Measurements from ENCODE around the gene PGPEP1. TPM values are rescaled to one million over a fixed set of nuclear protein-coding genes. Genes with fewer than 3 reads are reported as not detected.
A peak's percentile ranks its signal among the peaks of the same experiment; 100 is the strongest.

The PGPEP1 gene
- total RNA-seq, 2 experiments from 2014 or later = 24.4 to 25.9 TPM

DNA sequence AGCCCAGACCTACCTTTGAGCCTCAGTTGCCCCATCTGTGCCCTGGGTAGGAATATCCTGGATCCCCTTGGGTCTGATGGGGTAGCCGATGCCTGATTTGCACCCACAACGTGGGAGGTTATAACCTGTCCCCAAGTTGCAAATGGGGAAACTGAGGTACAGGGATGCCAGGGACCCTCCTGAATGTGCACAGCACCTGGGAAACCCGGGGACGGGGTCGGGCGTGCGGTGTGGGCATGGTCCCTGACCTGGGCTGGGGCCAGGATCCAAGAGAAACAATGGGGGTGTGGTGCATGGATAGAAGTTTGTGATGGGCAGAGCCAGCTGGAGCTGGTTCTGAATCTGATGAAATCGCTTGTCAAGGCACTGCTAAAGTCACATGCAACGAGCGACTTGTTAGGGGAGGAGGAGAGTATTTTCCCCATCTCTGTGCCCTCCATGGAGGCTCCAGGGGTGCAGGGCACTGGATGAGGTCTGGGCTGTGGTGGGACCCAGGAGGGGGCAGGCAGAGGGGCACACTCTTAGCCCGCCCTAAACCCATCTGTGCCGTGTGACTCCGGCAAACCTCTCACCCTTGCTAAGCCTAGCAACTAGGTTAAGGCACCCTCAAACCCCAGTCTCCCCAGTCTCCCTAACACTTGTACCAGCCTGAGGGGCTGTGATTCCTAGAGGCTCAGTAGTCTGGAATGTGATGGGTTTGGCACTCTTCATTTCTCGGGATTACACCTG lies 46.3 kb downstream of the PGPEP1 start:
- H3K4me3 Mint-ChIP-seq = no peak overlapping the region

DNA sequence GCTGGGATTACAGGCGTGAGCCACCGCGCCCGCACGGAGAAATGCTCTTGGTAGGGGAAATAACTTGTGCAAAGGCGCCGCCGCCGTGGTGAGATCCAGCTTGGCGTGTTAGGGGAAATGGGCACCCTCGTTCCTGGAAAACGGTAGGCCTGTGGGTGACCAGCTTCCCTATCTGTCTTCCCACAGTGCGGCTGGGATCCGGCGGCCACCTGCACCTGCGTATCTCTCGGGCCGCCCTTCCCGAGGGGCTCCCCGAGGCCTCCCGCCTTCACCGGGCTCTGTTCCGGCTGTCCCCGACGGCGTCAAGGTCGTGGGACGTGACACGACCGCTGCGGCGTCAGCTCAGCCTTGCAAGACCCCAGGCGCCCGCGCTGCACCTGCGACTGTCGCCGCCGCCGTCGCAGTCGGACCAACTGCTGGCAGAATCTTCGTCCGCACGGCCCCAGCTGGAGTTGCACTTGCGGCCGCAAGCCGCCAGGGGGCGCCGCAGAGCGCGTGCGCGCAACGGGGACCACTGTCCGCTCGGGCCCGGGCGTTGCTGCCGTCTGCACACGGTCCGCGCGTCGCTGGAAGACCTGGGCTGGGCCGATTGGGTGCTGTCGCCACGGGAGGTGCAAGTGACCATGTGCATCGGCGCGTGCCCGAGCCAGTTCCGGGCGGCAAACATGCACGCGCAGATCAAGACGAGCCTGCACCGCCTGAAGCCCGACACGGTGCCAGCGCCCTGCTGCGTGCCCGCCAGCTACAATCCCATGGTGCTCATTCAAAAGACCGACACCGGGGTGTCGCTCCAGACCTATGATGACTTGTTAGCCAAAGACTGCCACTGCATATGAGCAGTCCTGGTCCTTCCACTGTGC lies 47.9 kb downstream of the PGPEP1 start:
- Mint-ChIP-seq H3K27ac (no peak overlapping the region), H3K4me1 (ENCODE audit: low read depth) (peaks cover 12% of the 10 kb centered on the region), H3K4me3 (peak overlapping the region; percentile 72), H3K27me3 (peaks cover 66% of the 10 kb centered on the region), H3K36me3 (ENCODE audit: low read depth) (no peaks in the 10 kb centered on the region), H3K9me3 (no peaks in the 10 kb centered on the region)
- DNase-seq (peak; percentile 51 to 89 (median 72)), ATAC-seq (ENCODE audit: poor library complexity) (peak; percentile 85)
- no peaks in the 10 kb centered on the region for H3K9me3 ChIP-seq (ENCODE audit: control insufficient read depth in 1 of 2, insufficient read depth in 1 of 2, low read length in 2 of 2)
- peaks cover 14% of the 10 kb centered on the region for H3K4me1 ChIP-seq (ENCODE audit: insufficient read depth, low read length)
- H3K36me3 ChIP-seq (ENCODE audit: insufficient read depth, low read length) = no peaks in the 10 kb centered on the region
- CTCF ChIA-PET = interaction anchor here (0.6 to 4.0 kb wide), 30 partner anchors 9 to 922 kb away, joined by 3 to 53 read pairs (median 3); partner anchors contain the start of genes LRRC25, MPV17L2 and SSBP4
- peak overlapping the region; percentile 47 for H3K4me3 ChIP-seq (ENCODE audit: low read length)
- peaks cover 42 to 43% of the 10 kb centered on the region in 2 experiments for H3K27me3 ChIP-seq (ENCODE audit: control insufficient read depth in 1 of 2, insufficient read depth in 2 of 2, low read length in 2 of 2)
- intact Hi-C loops (cut with DNase I, micrococcal nuclease) = loop anchor here (1.0 kb wide), 1 partner anchor 22 kb away; no protein-coding TSS in a partner anchor
- H3K27ac ChIP-seq (ENCODE audit: low read depth in 1 of 2, low read length in 2 of 2) = no peak overlapping the region
- POLR2A ChIA-PET = interaction anchor here (0.9 to 2.4 kb wide), 6 partner anchors 26 to 113 kb away, joined by 3 to 13 read pairs (median 6); partner anchors contain the start of genes JUND and SSBP4
- TF ChIP-seq, protein P1, sequence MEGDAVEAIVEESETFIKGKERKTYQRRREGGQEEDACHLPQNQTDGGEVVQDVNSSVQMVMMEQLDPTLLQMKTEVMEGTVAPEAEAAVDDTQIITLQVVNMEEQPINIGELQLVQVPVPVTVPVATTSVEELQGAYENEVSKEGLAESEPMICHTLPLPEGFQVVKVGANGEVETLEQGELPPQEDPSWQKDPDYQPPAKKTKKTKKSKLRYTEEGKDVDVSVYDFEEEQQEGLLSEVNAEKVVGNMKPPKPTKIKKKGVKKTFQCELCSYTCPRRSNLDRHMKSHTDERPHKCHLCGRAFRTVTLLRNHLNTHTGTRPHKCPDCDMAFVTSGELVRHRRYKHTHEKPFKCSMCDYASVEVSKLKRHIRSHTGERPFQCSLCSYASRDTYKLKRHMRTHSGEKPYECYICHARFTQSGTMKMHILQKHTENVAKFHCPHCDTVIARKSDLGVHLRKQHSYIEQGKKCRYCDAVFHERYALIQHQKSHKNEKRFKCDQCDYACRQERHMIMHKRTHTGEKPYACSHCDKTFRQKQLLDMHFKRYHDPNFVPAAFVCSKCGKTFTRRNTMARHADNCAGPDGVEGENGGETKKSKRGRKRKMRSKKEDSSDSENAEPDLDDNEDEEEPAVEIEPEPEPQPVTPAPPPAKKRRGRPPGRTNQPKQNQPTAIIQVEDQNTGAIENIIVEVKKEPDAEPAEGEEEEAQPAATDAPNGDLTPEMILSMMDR (IDR thresholded peaks at IDR 0.05) = peak; percentile 100

More for the DNA sequence above, 46.3 kb downstream of the PGPEP1 start:
- TF ChIP-seq, protein P1 (IDR thresholded peaks at IDR 0.05) = no peak
- H3K36me3 ChIP-seq (ENCODE audit: insufficient read depth, low read length) = no peaks in the 10 kb centered on the region
- ATAC-seq (ENCODE audit: poor library complexity) (no peak), DNase-seq (no peak)
- H3K4me3 ChIP-seq (ENCODE audit: low read length) = no peak overlapping the region
- intact Hi-C loops (cut with DNase I, micrococcal nuclease) = no loop called here
- peaks cover 39 to 42% of the 10 kb centered on the region in 2 experiments for H3K27me3 ChIP-seq (ENCODE audit: control insufficient read depth in 1 of 2, insufficient read depth in 2 of 2, low read length in 2 of 2)
- Mint-ChIP-seq H3K36me3 (ENCODE audit: low read depth) (no peaks in the 10 kb centered on the region), H3K27ac (no peak overlapping the region), H3K27me3 (peaks cover 65% of the 10 kb centered on the region), H3K9me3 (no peaks in the 10 kb centered on the region), H3K4me1 (ENCODE audit: low read depth) (peaks cover 12% of the 10 kb centered on the region)
- H3K27ac ChIP-seq (ENCODE audit: low read depth in 1 of 2, low read length in 2 of 2) = no peak overlapping the region
- peaks cover 14% of the 10 kb centered on the region for H3K4me1 ChIP-seq (ENCODE audit: insufficient read depth, low read length)
- ChIA-PET CTCF (no interaction called here), POLR2A (no interaction called here)
- H3K9me3 ChIP-seq (ENCODE audit: control insufficient read depth in 1 of 2, insufficient read depth in 1 of 2, low read length in 2 of 2) = peaks cover 0 to 7% of the 10 kb centered on the region in 2 experiments

DNA sequence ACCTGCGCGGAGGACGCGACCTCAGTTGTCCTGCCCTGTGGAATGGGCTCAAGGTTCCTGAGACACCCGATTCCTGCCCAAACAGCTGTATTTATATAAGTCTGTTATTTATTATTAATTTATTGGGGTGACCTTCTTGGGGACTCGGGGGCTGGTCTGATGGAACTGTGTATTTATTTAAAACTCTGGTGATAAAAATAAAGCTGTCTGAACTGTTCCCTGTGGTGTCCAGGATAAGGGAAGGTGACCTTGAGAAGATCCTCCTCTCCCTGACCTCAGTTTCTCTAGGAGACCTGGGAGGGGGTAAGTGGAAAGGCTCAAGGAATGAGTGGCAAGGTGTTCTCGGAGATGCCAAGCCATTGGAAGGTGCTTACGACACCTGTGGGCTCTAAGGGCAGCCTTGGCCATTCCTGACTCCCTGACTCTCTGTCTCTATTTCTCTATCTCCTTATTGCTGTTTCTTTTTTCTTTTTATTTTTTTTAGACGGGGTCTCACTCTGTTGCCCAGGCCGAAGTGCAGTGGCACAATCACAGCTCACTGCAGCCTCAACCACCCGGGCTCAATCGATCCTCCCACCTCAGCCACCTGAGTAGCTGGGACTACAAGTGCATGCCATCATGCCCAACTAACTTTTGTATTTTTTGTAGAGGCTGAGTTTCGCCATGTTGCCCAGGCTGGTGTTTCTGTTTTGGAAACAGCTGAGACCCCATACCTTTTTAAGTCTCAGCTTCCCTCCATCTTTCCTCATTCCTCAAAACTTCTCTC lies 48.7 kb downstream of the PGPEP1 start:
- Mint-ChIP-seq H3K36me3 (ENCODE audit: low read depth) (no peaks in the 10 kb centered on the region), H3K27ac (no peak overlapping the region), H3K4me1 (ENCODE audit: low read depth) (peaks cover 12% of the 10 kb centered on the region), H3K4me3 (peak overlapping the region; percentile 45), H3K9me3 (no peaks in the 10 kb centered on the region), H3K27me3 (peaks cover 71% of the 10 kb centered on the region)
- H3K4me1 ChIP-seq (ENCODE audit: insufficient read depth, low read length) = peaks cover 14% of the 10 kb centered on the region
- no peaks in the 10 kb centered on the region for H3K9me3 ChIP-seq (ENCODE audit: control insufficient read depth in 1 of 2, insufficient read depth in 1 of 2, low read length in 2 of 2)
- H3K36me3 ChIP-seq (ENCODE audit: insufficient read depth, low read length) = no peaks in the 10 kb centered on the region
- H3K27me3 ChIP-seq (ENCODE audit: control insufficient read depth in 1 of 2, insufficient read depth in 2 of 2, low read length in 2 of 2) = peaks cover 43 to 46% of the 10 kb centered on the region in 2 experiments
- DNase-seq = no peak
- no peak overlapping the region for H3K27ac ChIP-seq (ENCODE audit: low read depth in 1 of 2, low read length in 2 of 2)
- POLR2A ChIA-PET = interaction anchor here (1.0 to 2.4 kb wide), 5 partner anchors 25 to 114 kb away, joined by 3 to 13 read pairs (median 8); partner anchors contain the start of gene JUND
- intact Hi-C loops (cut with DNase I, micrococcal nuclease) = loop anchor here (1.0 kb wide), 1 partner anchor 21 kb away; no protein-coding TSS in a partner anchor
- peak overlapping the region; percentile 47 for H3K4me3 ChIP-seq (ENCODE audit: low read length)
- TF ChIP-seq, protein P1 (IDR thresholded peaks at IDR 0.05) = no peak
- CTCF ChIA-PET = interaction anchor here (0.6 to 4.0 kb wide), 11 partner anchors 13 to 169 kb away, joined by 3 to 53 read pairs (median 5); partner anchors contain the start of gene SSBP4
- ATAC-seq (ENCODE audit: poor library complexity) = no peak
